Ishikawa (cell line): ENCODE measurements around the gene RABL3.

Experiments used
- CREB1 ChIP-seq: IDR thresholded peaks from 2 replicates; pipeline ENCODE4 v1.6.1; 2012; ENCODE audit warnings: low read depth
- EP300 ChIP-seq: IDR thresholded peaks from 2 replicates; pipeline ENCODE4 v1.6.1; 2012; ENCODE audit warnings: borderline replicate concordance
- MAX ChIP-seq: IDR thresholded peaks from 2 replicates; pipeline ENCODE4 v1.6.1; 2012
- NFIC ChIP-seq: IDR thresholded peaks from 2 replicates; pipeline ENCODE4 v1.6.1; 2012
- RAD21 ChIP-seq: IDR thresholded peaks from 2 replicates; pipeline ENCODE4 v1.6.1; 2012; ENCODE audit warnings: low read depth
- TAF1 ChIP-seq: IDR thresholded peaks from 2 replicates; pipeline ENCODE4 v1.6.1; 2012; ENCODE audit warnings: low read depth, mild to moderate bottlenecking
- TCF12 ChIP-seq: IDR thresholded peaks from 2 replicates; pipeline ENCODE4 v1.6.1; 2012; ENCODE audit warnings: low read depth
- USF1 ChIP-seq: IDR thresholded peaks from 2 replicates; pipeline ENCODE4 v1.6.1; 2012
- YY1 ChIP-seq: IDR thresholded peaks from 2 replicates; pipeline ENCODE4 v1.6.1; 2012; ENCODE audit warnings: low read depth

GRCh38 chr3:120689395-120689794, 52.9 kb downstream of the RABL3 start:
- no peak for TF ChIP-seq TAF1
- TF ChIP-seq RAD21 = no peak
- no peak for TF ChIP-seq MAX
- TF ChIP-seq CREB1 = no peak
- TF ChIP-seq TCF12 = no peak
- TF ChIP-seq YY1 = no peak
- no peak for TF ChIP-seq USF1
- no peak for TF ChIP-seq EP300
- TF ChIP-seq NFIC = no peak
